Adrenal gland (tissue), 5 donors: ENCODE measurements around the gene AGAP3.

ENCODE experiments used
- POLR2A ChIP-seq, 2 donors: fragments of 450-650 bp; IDR thresholded peaks; one replicate each; pipeline ENCODE4 v1.6.1; 2017; ENCODE audit warnings: antibody characterized with exemption in 2 of 2, mild to moderate bottlenecking in 2 of 2, moderate library complexity in 1 of 2
- TF ChIP-seq, protein P1 (sequence below), 6 experiments: fragments of 450-650 bp in 4 of 6; fragments of 200-600 bp in 2 of 6; sonication (generic) in 1 of 6; IDR thresholded peaks; 1 replicate in 5 of 6; 2 replicates in 1 of 6; pipeline versions ENCODE4 v1.5.1 to v1.8.0; 2016 to 2021; ENCODE audit warnings: antibody characterized with exemption in 6 of 6, mild to moderate bottlenecking in 2 of 6, moderate library complexity in 1 of 6
- donor health status: DM: no; HTN: no; CAD: no.

DNA sequence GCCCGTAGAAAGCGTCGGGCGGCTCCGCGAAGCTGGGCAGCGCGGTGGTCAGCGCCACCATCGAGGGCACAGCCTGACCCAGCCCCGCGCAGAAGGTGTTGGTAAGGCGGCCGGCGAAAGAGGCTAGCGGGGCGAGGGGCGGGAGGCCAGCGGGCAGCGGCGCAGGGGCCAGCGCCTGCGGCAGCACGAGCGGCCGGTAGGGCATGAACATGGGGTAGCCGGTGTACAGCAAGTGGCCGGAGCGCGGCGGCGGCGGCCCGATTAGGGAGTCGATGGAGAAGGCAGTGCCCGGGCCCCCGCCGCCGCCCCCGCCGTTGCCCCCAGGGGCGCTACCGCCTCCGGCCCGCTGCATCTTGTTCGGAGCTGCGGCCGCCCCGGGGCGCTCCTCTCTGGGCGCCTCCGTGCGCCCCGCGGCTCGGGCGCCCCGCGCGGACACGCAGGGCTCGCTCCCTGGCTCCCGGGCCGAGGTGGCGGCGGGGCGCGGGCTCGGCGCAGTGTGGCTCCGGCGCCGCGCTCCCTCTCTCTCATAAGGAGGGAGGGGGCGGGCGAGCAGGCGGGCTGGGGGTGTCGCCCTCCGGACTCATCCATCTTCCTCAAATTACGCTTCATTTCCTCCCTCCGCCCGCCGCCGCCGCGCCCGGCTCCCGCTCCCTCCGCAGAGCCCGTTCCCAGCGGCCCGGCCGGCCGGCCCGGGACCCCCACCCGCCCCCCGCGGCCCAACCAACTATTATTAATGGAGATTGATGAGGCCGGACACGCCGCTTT, 81.1 kb downstream of the AGAP3 start, which contains the start of gene GBX1:
- TF ChIP-seq, protein P1, sequence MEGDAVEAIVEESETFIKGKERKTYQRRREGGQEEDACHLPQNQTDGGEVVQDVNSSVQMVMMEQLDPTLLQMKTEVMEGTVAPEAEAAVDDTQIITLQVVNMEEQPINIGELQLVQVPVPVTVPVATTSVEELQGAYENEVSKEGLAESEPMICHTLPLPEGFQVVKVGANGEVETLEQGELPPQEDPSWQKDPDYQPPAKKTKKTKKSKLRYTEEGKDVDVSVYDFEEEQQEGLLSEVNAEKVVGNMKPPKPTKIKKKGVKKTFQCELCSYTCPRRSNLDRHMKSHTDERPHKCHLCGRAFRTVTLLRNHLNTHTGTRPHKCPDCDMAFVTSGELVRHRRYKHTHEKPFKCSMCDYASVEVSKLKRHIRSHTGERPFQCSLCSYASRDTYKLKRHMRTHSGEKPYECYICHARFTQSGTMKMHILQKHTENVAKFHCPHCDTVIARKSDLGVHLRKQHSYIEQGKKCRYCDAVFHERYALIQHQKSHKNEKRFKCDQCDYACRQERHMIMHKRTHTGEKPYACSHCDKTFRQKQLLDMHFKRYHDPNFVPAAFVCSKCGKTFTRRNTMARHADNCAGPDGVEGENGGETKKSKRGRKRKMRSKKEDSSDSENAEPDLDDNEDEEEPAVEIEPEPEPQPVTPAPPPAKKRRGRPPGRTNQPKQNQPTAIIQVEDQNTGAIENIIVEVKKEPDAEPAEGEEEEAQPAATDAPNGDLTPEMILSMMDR (IDR thresholded peaks at IDR 0.05): peak in 1 of 6 experiments; percentile 15
- TF ChIP-seq POLR2A (IDR thresholded peaks at IDR 0.05): no peak
